ENCODE measurements around the gene RALGPS2. TPM values are rescaled to one million over a fixed set of nuclear protein-coding genes. Genes with fewer than 3 reads are reported as not detected.

The RALGPS2 gene
- total and polyA plus RNA-seq, 9 of the 15 experiments (the other 6 are each of a cell fraction or from before 2014, with no cell fraction given): 0.28 to 6.5 (median 2.6) TPM

- Histone ChIP-seq H3K36me3 (ENCODE audit: control insufficient read depth, insufficient read depth, low read length) (no peaks in the 10 kb centered on the region), H3K4me1 (replicated peaks in 1 of 2; ENCODE audit: control insufficient read depth in 2 of 2, insufficient read depth in 2 of 2, low read length in 2 of 2) (no peaks in the 10 kb centered on the region), H3K4me2 (ENCODE audit: insufficient read depth, low read length) (no peak overlapping the region), H3K27ac (ENCODE audit: extremely low read depth, low read depth, low read length) (no peak overlapping the region), H4K20me1 (replicated peaks; ENCODE audit: control insufficient read depth, insufficient read depth, low read length) (no peaks in the 10 kb centered on the region), H3K27me3 (ENCODE audit: control insufficient read depth in 2 of 2, insufficient read depth in 2 of 2, low read length in 2 of 2) (peaks cover 64 to 67% of the 10 kb centered on the region in 2 experiments), H3K9me1 (ENCODE audit: control insufficient read depth, insufficient read depth, low read length) (no peaks in the 10 kb centered on the region), H2AFZ (ENCODE audit: low read depth, low read length) (no peak overlapping the region), H3K9me3 (replicated peaks; ENCODE audit: control insufficient read depth, insufficient read depth, low read depth, low read length) (no peaks in the 10 kb centered on the region), H3K4me3 (no peak overlapping the region), H3K9ac (ENCODE audit: insufficient read depth in 1 of 2, low read depth in 2 of 2, low read length in 2 of 2) (no peak overlapping the region), H3K79me2 (ENCODE audit: control insufficient read depth, insufficient read depth, low read length) (no peaks in the 10 kb centered on the region)
- in situ Hi-C loops (cut with MboI) (no loop called here), intact Hi-C loops (cut with micrococcal nuclease) (no loop called here)
- no TSS peak for BruUV-seq (replicated peaks)
- TF ChIP-seq IRF2 (CRISPR knock-in tag; IDR thresholded peaks at IDR 0.05) (no peak), TCF3 (CRISPR knock-in tag; IDR thresholded peaks at IDR 0.05) (no peak), ZNF12 (CRISPR knock-in tag; IDR thresholded peaks at IDR 0.05) (no peak), ZNF408 (CRISPR knock-in tag; IDR thresholded peaks at IDR 0.05; ENCODE audit: low read depth) (no peak), ZSCAN29 (IDR thresholded peaks at IDR 0.05) (no peak), MEIS2 (IDR thresholded peaks at IDR 0.05; ENCODE audit: partially characterized antibody) (no peak), SREBF1 (IDR thresholded peaks at IDR 0.05; ENCODE audit: borderline replicate concordance, low read depth, low read length) (no peak), DACH1 (IDR thresholded peaks at IDR 0.05; ENCODE audit: partially characterized antibody) (no peak), CEBPG (CRISPR knock-in tag; IDR thresholded peaks at IDR 0.05) (no peak), CEBPG (tag; conservative IDR thresholded peaks at IDR 0.05 in 1 of 2, IDR thresholded peaks at IDR 0.05 in 1 of 2) (no peak), RB1 (IDR thresholded peaks at IDR 0.05; ENCODE audit: low read depth) (no peak), NFIX (CRISPR knock-in tag; IDR thresholded peaks at IDR 0.05; ENCODE audit: low read depth) (no peak), RFX1 (IDR thresholded peaks at IDR 0.05) (no peak)
- TF ChIP-seq, protein P1, sequence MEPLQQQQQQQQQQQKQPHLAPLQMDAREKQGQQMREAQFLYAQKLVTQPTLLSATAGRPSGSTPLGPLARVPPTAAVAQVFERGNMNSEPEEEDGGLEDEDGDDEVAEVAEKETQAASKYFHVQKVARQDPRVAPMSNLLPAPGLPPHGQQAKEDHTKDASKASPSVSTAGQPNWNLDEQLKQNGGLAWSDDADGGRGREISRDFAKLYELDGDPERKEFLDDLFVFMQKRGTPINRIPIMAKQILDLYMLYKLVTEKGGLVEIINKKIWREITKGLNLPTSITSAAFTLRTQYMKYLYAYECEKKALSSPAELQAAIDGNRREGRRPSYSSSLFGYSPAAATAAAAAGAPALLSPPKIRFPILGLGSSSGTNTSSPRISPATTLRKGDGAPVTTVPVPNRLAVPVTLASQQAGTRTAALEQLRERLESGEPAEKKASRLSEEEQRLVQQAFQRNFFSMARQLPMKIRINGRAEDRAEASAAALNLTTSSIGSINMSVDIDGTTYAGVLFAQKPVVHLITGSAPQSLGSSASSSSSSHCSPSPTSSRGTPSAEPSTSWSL (CRISPR knock-in tag; IDR thresholded peaks at IDR 0.05; ENCODE audit: borderline replicate concordance): no peak
- TF ChIP-seq, protein P2, sequence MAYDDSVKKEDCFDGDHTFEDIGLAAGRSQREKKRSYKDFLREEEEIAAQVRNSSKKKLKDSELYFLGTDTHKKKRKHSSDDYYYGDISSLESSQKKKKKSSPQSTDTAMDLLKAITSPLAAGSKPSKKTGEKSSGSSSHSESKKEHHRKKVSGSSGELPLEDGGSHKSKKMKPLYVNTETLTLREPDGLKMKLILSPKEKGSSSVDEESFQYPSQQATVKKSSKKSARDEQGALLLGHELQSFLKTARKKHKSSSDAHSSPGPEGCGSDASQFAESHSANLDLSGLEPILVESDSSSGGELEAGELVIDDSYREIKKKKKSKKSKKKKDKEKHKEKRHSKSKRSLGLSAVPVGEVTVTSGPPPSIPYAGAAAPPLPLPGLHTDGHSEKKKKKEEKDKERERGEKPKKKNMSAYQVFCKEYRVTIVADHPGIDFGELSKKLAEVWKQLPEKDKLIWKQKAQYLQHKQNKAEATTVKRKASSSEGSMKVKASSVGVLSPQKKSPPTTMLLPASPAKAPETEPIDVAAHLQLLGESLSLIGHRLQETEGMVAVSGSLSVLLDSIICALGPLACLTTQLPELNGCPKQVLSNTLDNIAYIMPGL (CRISPR knock-in tag; IDR thresholded peaks at IDR 0.05): no peak
- DNase-seq (ENCODE audit: extremely low read depth in 1 of 4, low spot score in 3 of 4) (no peak), FAIRE-seq (no peak), ATAC-seq (no peak)
- WGBS (ENCODE audit: insufficient coverage, low coverage, missing lambda C conversion rate): 3% methylated on average over 8 of the region's 8 CpGs
- ChIA-PET CTCF (ENCODE audit: low intra/inter-chr PET ratio) (no interaction called here), POLR2A (interaction anchor here (1.0 kb wide), 1 partner anchor 8 kb away, joined by 5 read pairs; no protein-coding TSS in a partner anchor)
Observed at GRCh38 chr1:178944729-178945128, 219.7 kb downstream of the RALGPS2 start.
